Measurements from ENCODE around the gene CHPF2.

DNA sequence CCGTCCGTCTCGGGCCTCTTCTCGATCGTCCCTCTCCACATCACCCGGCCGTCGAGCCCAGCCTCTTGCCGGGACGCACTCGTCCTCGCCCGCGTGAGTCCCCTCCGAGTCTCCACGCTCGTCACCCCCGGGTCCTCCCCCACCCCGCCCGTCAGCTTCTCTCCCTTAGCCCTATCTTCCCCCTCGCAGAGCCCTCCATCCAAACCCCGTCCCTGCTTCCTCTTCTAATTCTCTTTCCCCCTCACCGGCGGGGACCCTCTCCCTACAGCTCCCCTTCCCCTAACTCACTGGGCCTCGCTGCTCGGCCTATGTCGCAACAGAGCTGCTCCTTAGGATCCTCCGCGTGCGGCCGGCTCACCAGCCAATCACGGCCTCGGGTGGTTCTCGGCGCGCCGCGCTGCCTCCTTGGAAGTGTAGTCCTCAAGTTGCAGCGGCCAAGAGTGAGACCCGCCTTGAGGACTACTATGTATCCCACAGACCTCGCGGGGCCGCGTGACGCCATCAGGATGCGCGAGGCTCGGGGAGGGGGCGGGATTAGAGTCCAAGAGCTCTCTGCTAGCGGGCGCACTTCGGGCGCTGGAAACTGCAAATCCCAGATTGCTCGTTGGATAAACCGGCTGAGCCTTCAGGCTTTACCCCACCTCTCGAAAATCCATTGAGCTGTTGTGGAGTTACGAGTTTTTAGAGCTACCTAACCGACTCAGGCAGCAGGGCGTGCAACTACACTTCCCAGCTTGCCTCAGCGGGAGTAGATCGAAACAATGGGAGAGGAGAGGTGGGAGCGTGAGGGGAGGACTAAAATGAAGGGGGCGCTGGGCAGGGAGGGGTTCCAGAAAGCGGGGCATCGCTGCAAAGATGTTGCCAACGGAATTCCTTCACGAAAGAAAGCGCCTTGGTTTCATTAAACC, 5.2 kb upstream of the CHPF2 start, which contains the start of gene ABCF2:
- no peak for TF ChIP-seq EZH2phosphoT487 (IDR thresholded peaks at IDR 0.05; ENCODE audit: low read depth, severe bottlenecking, unreplicated experiment)
- TF ChIP-seq, protein P1, sequence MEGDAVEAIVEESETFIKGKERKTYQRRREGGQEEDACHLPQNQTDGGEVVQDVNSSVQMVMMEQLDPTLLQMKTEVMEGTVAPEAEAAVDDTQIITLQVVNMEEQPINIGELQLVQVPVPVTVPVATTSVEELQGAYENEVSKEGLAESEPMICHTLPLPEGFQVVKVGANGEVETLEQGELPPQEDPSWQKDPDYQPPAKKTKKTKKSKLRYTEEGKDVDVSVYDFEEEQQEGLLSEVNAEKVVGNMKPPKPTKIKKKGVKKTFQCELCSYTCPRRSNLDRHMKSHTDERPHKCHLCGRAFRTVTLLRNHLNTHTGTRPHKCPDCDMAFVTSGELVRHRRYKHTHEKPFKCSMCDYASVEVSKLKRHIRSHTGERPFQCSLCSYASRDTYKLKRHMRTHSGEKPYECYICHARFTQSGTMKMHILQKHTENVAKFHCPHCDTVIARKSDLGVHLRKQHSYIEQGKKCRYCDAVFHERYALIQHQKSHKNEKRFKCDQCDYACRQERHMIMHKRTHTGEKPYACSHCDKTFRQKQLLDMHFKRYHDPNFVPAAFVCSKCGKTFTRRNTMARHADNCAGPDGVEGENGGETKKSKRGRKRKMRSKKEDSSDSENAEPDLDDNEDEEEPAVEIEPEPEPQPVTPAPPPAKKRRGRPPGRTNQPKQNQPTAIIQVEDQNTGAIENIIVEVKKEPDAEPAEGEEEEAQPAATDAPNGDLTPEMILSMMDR (IDR thresholded peaks at IDR 0.05; ENCODE audit: poor library complexity): peak; percentile 7
